ENCODE data around the gene CXorf38.
"Not testable (repeated sequence)": the region's sequence is repeated elsewhere in the genome, so short reads cannot be mapped to it uniquely, and the experiment has no call there.

Gene CXorf38

DNA sequence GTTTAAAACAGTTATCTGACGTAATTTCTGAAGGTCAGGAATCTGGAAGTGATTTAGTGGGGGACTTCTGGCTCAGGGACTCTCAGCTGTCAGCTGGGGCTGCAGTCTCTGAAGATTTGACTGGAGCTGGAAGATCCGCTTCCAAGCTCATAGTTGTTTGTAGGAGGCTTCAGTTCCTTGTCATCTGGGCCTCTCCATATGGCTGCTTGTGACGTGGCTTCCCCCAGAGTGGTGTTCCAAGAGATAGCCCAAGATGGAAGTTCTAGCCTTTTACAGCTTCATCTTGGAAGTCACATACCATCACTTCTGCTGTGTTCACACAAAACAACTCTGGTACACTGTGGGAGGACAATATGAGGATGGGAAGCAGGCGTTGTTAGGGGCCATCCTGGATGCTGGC, 22.1 kb downstream of the CXorf38 start:
- DNase-seq, result no peak

GRCh38 chrX:40623665-40624064, 23.7 kb downstream of the CXorf38 start:
- no peak for DNase-seq

GRCh38 chrX:40623139-40623536, 24.2 kb downstream of the CXorf38 start, which contains the start of gene MPC1L:
Gene MPC1L, plus strand, starts transcription at chrX:40623428. Its CDS starts 138 bp downstream, at chrX:40623566.
- no peak for DNase-seq

GRCh38 chrX:40622479-40623138, 24.8 kb downstream of the CXorf38 start:
- DNase-seq, result no peak

- DNase-seq, result no peak
Observed at GRCh38 chrX:40617566-40617965, 29.8 kb downstream of the CXorf38 start.

DNA sequence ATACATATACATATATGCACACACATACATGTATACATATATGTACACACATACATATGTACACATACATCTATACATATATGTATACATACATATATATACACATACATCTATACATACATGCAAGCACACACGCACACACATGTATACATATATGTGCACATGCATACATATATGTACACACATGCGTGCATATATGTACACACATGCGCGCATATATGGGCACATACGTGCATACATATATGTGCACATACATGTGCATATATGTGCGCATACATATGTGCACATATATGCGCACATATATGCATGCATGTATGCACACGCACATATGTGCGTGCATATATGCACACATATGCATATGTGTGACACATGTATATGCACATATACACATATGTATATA, 31.4 kb downstream of the CXorf38 start:
- no peak for DNase-seq

- DNase-seq, result no peak
Observed at GRCh38 chrX:40612511-40612910, 34.9 kb downstream of the CXorf38 start.

- DNase-seq, result no peak
Observed at GRCh38 chrX:40607381-40607780, 40.0 kb downstream of the CXorf38 start.

GRCh38 chrX:40603446-40603845, 43.9 kb downstream of the CXorf38 start:
- DNase-seq, result no peak

DNA sequence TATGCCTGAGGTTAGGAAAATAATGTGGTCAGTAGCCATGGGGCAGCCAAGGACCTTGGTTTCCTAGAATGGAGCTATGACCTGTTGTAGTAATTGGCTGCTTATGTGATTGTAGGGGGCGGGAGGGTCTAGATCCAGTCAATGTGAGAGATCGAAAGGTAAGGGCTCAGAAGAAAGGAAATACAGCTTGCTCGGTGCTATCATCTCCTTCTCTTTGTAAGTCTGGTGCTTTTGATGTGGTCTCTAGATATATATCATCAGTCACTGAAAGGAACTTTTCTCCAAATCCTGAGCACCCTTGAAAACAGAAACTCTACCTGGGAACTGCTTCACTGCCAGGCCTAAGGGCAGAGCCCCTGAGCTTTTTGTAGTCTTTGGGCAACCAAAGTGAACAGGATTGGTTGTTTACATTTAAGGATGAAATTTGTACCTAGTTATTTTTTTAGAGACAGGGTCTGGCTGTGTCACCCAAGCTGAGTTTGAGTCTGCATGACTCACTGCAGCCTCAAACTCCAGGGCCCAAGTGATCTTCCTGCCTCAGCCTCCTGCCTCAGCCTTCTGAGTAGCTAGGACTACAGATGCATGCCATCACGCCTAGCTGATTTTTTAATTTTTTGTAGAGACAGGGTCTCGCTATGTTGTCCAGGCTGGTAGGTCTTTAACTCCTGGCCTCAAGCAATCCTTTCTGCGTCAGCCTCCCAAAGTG, 57.6 kb downstream of the CXorf38 start:
- not testable (repeated sequence) for DNase-seq

DNA sequence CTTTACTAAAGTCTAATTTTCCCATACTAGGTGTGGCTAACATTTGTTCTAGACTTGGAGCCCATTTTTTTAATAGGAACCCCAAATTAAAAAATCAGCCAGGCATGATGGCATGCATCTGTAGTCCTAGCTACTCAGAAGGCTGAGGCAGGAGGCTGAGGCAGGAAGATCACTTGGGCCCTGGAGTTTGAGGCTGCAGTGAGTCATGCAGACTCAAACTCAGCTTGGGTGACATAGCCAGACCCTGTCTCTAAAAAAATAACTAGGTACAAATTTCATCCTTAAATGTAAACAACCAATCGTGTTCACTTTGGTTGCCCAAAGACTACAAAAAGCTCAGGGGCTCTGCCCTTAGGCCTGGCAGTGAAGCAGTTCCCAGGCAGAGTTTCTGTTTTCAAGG, 59.7 kb downstream of the CXorf38 start:
- DNase-seq, result not testable (repeated sequence)

DNA sequence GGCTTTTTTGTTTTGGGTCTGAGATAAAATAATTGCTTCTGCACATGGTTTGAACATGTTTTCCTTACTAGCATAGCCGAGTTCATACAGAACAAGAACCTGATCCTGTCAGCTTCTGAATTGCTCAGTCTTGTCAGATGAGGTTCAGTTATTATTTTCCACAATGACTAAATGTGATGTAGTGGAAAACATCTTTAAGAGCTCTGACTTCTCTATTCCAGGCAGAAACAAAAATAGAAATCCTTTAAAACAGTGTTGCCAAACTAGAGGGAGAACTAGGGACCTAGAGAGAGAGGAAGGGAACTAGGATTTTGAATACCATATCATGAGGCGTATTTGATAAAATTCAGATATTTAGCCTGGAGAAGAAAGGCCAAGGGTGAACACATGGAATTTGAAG, 64.5 kb downstream of the CXorf38 start:
- DNase-seq, result no peak

GRCh38 chrX:40582178-40582577, 65.2 kb downstream of the CXorf38 start:
- DNase-seq, result not testable (repeated sequence)

DNA sequence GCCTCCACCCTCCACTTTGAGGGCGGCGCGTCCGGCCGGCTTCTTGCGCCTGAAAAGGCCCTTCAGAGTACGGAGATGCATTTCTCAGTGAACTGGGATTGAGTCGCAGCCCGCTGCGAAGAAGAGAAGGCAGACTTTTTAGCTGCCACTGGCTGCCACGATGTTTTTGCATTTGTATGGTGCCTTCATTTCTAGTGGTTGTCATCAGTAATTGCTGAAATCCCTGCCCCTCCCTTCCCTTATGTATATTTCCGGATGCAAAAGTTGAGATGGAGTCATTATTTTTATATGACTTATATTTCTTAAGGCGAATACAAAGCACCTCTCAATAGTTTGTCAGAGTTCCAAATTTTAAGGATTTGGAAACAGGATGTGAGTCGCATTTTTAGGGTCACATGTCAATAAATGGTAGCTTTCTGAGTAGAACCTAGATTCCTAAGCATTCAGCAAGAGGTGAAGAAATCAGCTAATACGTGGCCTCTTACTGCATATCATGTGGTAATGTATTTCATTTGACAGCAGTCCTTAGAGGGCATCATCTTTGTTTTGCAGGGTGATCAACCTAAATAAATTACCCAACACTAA, 65.9 kb downstream of the CXorf38 start:
- DNase-seq, result no peak

DNA sequence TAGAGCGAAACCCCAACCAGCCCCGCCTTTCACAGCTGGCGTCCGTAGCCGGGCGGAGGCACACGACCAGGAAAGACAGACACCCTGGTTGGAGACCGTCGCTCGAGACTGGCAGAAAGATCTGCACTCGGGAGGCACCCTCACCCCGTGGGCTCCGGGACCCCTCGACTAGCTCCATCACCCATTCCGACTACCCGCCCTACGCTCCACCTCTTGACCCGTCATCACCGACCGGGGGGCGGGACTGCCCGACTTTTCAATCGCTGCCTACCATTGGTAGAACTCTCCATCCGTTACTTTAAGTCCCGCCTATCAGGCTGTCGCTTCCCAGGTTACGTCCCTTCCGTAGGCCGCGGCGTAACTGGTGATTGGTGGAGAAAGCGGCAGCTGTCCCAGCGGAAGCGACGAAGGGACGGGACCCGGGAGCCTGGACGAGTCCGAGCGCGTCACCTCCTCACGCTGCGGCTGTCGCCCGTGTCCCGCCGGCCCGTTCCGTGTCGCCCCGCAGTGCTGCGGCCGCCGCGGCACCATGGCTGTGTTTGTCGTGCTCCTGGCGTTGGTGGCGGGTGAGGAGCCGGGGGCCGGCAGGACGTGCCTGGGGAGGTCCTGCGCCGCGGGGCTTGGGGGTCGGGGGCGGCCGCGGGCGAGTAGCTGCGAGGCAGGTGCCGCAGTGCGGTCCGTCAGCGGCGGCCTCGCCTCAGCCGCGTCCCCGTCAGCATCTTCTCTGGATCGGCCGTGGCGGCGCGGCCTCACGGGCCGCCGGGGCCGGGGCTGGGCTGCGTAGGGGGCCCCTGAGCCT, 66.6 kb downstream of the CXorf38 start, which contains the start of gene ATP6AP2:
Gene ATP6AP2, plus strand, starts transcription at position 434 of the 799 bp plus-strand sequence. Its CDS starts 96 bp downstream, at position 530.
- DNase-seq, result peak; percentile 82

- no peak for DNase-seq
Observed at GRCh38 chrX:40579900-40580536, 67.3 kb downstream of the CXorf38 start.

DNA sequence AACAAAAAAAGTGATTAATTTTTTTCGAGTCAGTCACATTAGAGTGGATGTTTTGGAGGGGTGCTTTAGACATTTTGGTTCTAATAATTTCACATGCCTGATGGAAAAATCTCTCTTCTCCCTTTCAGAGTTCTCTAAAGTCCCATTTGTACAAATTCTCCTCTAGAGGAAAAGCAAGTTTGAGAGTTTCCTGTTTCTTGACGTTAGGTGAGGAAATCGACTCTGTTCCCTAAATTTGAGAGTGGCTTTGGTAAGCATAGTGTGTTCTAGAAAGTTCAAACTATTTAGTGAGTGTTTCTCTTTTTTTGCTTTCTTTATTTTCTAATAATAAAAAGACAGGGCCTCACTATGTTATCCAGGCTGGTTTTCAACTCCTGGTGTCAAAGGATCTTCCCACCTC, 68.2 kb downstream of the CXorf38 start:
- DNase-seq, result no peak

DNA sequence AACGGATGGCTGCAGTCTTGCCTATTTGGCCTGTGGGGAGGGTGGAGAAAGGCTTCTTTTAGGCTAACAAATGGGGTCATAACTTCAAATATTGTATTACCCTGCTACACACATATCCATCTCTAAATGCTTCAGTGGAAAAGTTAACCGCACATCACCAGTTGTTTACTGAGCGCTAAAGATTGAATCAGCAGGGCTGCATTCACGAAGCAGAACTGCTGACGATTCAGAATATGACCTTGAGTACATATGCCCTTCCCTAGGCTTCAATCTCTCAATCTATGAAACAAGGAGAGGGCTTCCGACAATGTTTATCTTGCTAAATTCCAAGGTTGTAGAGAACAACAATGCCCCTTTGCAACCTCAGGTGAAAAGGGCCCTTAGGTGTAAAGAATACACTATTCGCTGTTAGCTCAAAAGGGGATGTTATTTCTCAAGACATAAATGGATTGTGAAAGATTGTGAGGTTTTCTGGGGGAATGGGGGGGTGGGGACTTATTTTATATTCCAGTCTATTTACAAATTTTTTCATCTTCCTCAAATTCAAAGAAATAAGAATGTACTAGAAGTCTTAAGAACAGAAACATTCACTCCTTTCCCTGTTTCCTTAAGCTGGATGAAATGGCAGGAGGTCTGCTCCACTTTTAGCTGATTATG, 69.2 kb downstream of the CXorf38 start:
- no peak for DNase-seq
